Endodermal cell (in vitro differentiated cells): Measurements from ENCODE around the gene SLC7A14. TPM values are rescaled to one million over a fixed set of nuclear protein-coding genes. Genes with fewer than 3 reads are reported as not detected.

Source experiments
- DNase-seq: peaks from one replicate; pipeline ENCODE4 v3.0.0-alpha.2; 2017
- H3K27ac ChIP-seq: 2 replicates; pipeline ENCODE4 v1.5.1; 2013; ENCODE audit warnings: mild to moderate bottlenecking, low read depth, low read length, moderate library complexity
- H3K27me3 ChIP-seq: 2 replicates; pipeline ENCODE4 v1.6.1; 2013; ENCODE audit warnings: mild to moderate bottlenecking, low read length, moderate library complexity; ENCODE audit not compliant: insufficient read depth, control insufficient read depth, poor library complexity, severe bottlenecking
- H3K36me3 ChIP-seq: 2 replicates; pipeline ENCODE4 v1.7.0; 2013; ENCODE audit warnings: mild to moderate bottlenecking, low read length, moderate library complexity; ENCODE audit not compliant: control insufficient read depth, insufficient read depth
- H3K4me1 ChIP-seq: one replicate; pipeline ENCODE4 v1.7.0; 2013; ENCODE audit warnings: low read length; ENCODE audit not compliant: control insufficient read depth, insufficient read depth
- H3K4me3 ChIP-seq: 2 replicates; pipeline ENCODE4 v1.5.1; 2013; ENCODE audit warnings: mild to moderate bottlenecking, low read length, moderate library complexity
- H3K9ac ChIP-seq: 2 replicates; pipeline ENCODE4 v1.6.1; 2013; ENCODE audit warnings: mild to moderate bottlenecking, low read length, moderate library complexity; ENCODE audit not compliant: poor library complexity, severe bottlenecking; ENCODE audit errors: extremely low read depth
- H3K9me3 ChIP-seq: 2 replicates; pipeline ENCODE4 v1.6.1; 2013; ENCODE audit warnings: mild to moderate bottlenecking, low read length, moderate library complexity; ENCODE audit not compliant: control insufficient read depth
- H3K27ac Mint-ChIP-seq: 2 replicates; pipeline ENCODE4 v1.8.0; 2020; ENCODE audit warnings: mixed read lengths
- H3K27me3 Mint-ChIP-seq: 2 replicates; pipeline ENCODE4 v1.8.0; 2021; ENCODE audit warnings: mild to moderate bottlenecking, mixed read lengths; ENCODE audit not compliant: insufficient read depth
- H3K36me3 Mint-ChIP-seq: 2 replicates; pipeline ENCODE4 v1.8.0; 2020; ENCODE audit warnings: low read depth, mixed read lengths
- H3K4me1 Mint-ChIP-seq: 2 replicates; pipeline ENCODE4 v1.8.0; 2020; ENCODE audit warnings: mixed read lengths
- H3K4me3 Mint-ChIP-seq: 2 replicates; pipeline ENCODE4 v1.8.0; 2020; ENCODE audit warnings: mild to moderate bottlenecking, moderate library complexity, mixed read lengths
- H3K9me3 Mint-ChIP-seq: 2 replicates; pipeline ENCODE4 v1.8.0; 2020; ENCODE audit warnings: mild to moderate bottlenecking, mixed read lengths
- CTCF ChIP-seq: fragments of 200-600 bp; sonication (generic); conservative IDR thresholded peaks from 2 replicates; pipeline ENCODE4 v1.5.0; 2021; ENCODE audit warnings: antibody characterized with exemption, mild to moderate bottlenecking
- WGBS, 2 experiments: methylation state at CpG; one replicate each; pipeline versions ENCODE4 v1.1.5 to v1.1.7; 2013; ENCODE audit warnings: missing lambda C conversion rate in 2 of 2, mixed read lengths in 1 of 2; ENCODE audit not compliant: insufficient coverage in 1 of 2, insufficient read length in 1 of 2; 5-methylcytosine and 5-hydroxymethylcytosine counted together
- total RNA-seq, 2 donors: library from RNA; stranded (reverse); fragmentation: NEBNext Ultra II Directional in 1 of 2; extraction: Animal tissue kit (Norgen Biotek cat#: 25700) in 1 of 2; gene quantifications; 2 replicates in 1 of 2; 3 replicates in 1 of 2; pipeline ENCODE4 v1.2.1, GENCODE V29; 2021

SLC7A14 gene
- total RNA-seq, 2 donors from 2014 or later = 0.29 to 0.42 TPM

GRCh38 chr3:170467007-170467406 lies 118.9 kb downstream of the SLC7A14 start:
- H3K9me3 ChIP-seq = no peaks in the 10 kb centered on the region
- H3K4me3 ChIP-seq = no peak overlapping the region
- H3K9ac ChIP-seq = no peak overlapping the region
- DNase-seq = no peak
- no peaks in the 10 kb centered on the region for H3K4me1 ChIP-seq
- no peaks in the 10 kb centered on the region for H3K36me3 Mint-ChIP-seq
- H3K4me1 Mint-ChIP-seq = peaks cover 35% of the 10 kb centered on the region
- no peaks in the 10 kb centered on the region for H3K9me3 Mint-ChIP-seq
- no peaks in the 10 kb centered on the region for H3K36me3 ChIP-seq
- H3K27ac ChIP-seq = no peak overlapping the region
- no peak for TF ChIP-seq CTCF
- H3K27me3 ChIP-seq = no peaks in the 10 kb centered on the region
- H3K27ac Mint-ChIP-seq = no peak overlapping the region
- no peak overlapping the region for H3K4me3 Mint-ChIP-seq
- 86 to 87% methylated on average over 11 to 14 of the region's 14 CpGs for WGBS, 2 experiments
- H3K27me3 Mint-ChIP-seq = no peaks in the 10 kb centered on the region

GRCh38 chr3:170465955-170466354 lies 119.9 kb downstream of the SLC7A14 start:
- H3K36me3 Mint-ChIP-seq = no peaks in the 10 kb centered on the region
- Histone ChIP-seq H3K9ac (no peak overlapping the region), H3K27me3 (no peaks in the 10 kb centered on the region), H3K27ac (no peak overlapping the region), H3K9me3 (no peaks in the 10 kb centered on the region), H3K36me3 (no peaks in the 10 kb centered on the region), H3K4me3 (no peak overlapping the region), H3K4me1 (no peaks in the 10 kb centered on the region)
- H3K27me3 Mint-ChIP-seq = no peaks in the 10 kb centered on the region
- TF ChIP-seq CTCF = no peak
- peaks cover 32% of the 10 kb centered on the region for H3K4me1 Mint-ChIP-seq
- no peaks in the 10 kb centered on the region for H3K9me3 Mint-ChIP-seq
- no peak overlapping the region for H3K27ac Mint-ChIP-seq
- 92 to 94% methylated on average over 2 to 3 of the region's 3 CpGs for WGBS, 2 experiments
- DNase-seq = no peak
- no peak overlapping the region for H3K4me3 Mint-ChIP-seq

- WGBS, 2 experiments = 77 to 78% methylated on average over 4 of the region's 4 CpGs
- Mint-ChIP-seq H3K27ac (no peak overlapping the region), H3K27me3 (no peaks in the 10 kb centered on the region), H3K4me1 (peaks cover 11% of the 10 kb centered on the region), H3K4me3 (no peak overlapping the region), H3K9me3 (no peaks in the 10 kb centered on the region), H3K36me3 (no peaks in the 10 kb centered on the region)
- no peak for DNase-seq
- Histone ChIP-seq H3K36me3 (no peaks in the 10 kb centered on the region), H3K4me1 (no peaks in the 10 kb centered on the region), H3K9ac (no peak overlapping the region), H3K9me3 (no peaks in the 10 kb centered on the region), H3K4me3 (no peak overlapping the region), H3K27ac (no peak overlapping the region), H3K27me3 (no peaks in the 10 kb centered on the region)
- TF ChIP-seq CTCF = no peak
Observed at GRCh38 chr3:170463011-170463410, 122.9 kb downstream of the SLC7A14 start.
